Mucosa of descending colon (tissue), 3 donors: Measurements from ENCODE around the gene SPINK8. TPM values are rescaled to one million over a fixed set of nuclear protein-coding genes. Genes with fewer than 3 reads are reported as not detected.

Experiments used
- ATAC-seq: fragments of 200-7000 bp; cut with Tn5 transposase; one replicate; pipeline ENCODE4 v1.9.1; 2020; ENCODE audit warnings: mild to moderate bottlenecking, moderate library complexity
- DNase-seq, 3 donors: peaks; one replicate each; pipeline ENCODE4 v3.0.0-alpha.2; 2020
- H3K36me3 ChIP-seq: fragments of 200-600 bp; one replicate; pipeline ENCODE4 v1.8.0; 2021; ENCODE audit warnings: low read depth, mild to moderate bottlenecking
- H3K4me1 ChIP-seq: fragments of 200-600 bp; one replicate; pipeline ENCODE4 v1.8.0; 2021; ENCODE audit warnings: low read depth, mild to moderate bottlenecking
- H3K4me3 ChIP-seq: fragments of 200-600 bp; one replicate; pipeline ENCODE4 v1.8.0; 2021; ENCODE audit warnings: mild to moderate bottlenecking
- H3K9me3 ChIP-seq: fragments of 200-600 bp; one replicate; pipeline ENCODE4 v1.8.0; 2021; ENCODE audit warnings: mild to moderate bottlenecking
- CTCF ChIP-seq: fragments of 200-600 bp; IDR thresholded peaks from one replicate; pipeline ENCODE4 v1.8.0; 2022; ENCODE audit warnings: antibody characterized with exemption, mild to moderate bottlenecking
- intact Hi-C, 2 donors: fragments of 100-400 bp; cut with DNase I in 1 of 2; cut with micrococcal nuclease in 1 of 2; formaldehyde crosslinking; loops; one replicate each; pipeline versions ENCODE4 v1.11.0 to v1.11.1; 2022; cut with DNase I, micrococcal nuclease
- total RNA-seq, 3 donors: library from RNA; stranded (reverse); fragmentation: NEBNext Ultra II Directional in 2 of 3; extraction: Animal tissue kit (Norgen Biotek cat#: 25700) in 2 of 3; gene quantifications; one replicate each; pipeline versions ENCODE4 v1.2.1 to v1.2.4, GENCODE V29; 2021 to 2023
- donor health status: DM: no; HTN: no; CAD: no; lungs with moderate emphysema.
- donor health status: DM: no; HTN: no; CAD: no.
- donor health status: DM: no; HTN: yes; CAD: no.

The SPINK8 gene
- total RNA-seq, 3 donors from 2014 or later: not detected

DNA sequence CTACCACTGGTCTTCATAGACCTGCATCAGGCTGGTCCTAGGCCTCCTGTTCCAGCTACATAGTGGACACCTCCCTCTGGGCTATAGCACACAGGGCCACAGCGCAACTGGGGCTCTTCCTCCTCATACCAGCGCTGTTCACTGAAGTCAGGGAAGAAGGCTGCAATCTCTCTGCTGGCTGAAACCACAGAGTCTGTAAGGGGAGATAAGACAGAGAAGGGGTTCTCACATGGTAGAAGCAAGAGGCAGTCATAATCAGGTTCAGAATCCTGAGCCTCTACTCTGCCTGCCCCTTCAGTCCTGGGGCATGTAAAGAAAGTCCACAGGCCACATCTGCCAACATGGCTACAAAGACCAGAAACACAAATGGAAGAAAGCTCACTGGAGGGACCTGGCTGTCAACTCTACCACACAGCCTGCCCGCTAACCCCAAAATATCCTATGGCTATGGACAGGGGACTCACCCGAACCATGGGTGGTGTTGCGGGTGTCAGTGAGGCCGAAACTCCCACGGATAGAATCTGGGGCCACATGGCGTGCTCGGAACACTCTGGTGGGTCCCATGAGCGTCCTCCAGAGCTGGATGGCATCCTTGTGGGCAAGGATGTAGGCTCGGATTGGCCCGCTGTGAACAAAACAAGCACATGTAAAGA, 38.7 kb downstream of the SPINK8 start:
- Histone ChIP-seq H3K4me1 (peaks cover 2% of the 10 kb centered on the region), H3K9me3 (no peaks in the 10 kb centered on the region), H3K36me3 (no peaks in the 10 kb centered on the region), H3K4me3 (no peak overlapping the region)
- ATAC-seq (no peak), DNase-seq (no peak)
- TF ChIP-seq CTCF: no peak
- intact Hi-C loops: no loop called here

GRCh38 chr3:48289659-48290058, 43.8 kb downstream of the SPINK8 start:
- intact Hi-C loops: no loop called here
- ATAC-seq: no peak
- Histone ChIP-seq H3K9me3 (no peaks in the 10 kb centered on the region), H3K36me3 (no peaks in the 10 kb centered on the region), H3K4me1 (no peaks in the 10 kb centered on the region), H3K4me3 (no peak overlapping the region)
- DNase-seq: no peak
- no peak for TF ChIP-seq CTCF

GRCh38 chr3:48287034-48287433, 46.4 kb downstream of the SPINK8 start:
- TF ChIP-seq CTCF: no peak
- H3K9me3 ChIP-seq: no peaks in the 10 kb centered on the region
- ATAC-seq (no peak), DNase-seq (no peak)
- intact Hi-C loops: no loop called here
- H3K4me1 ChIP-seq: no peaks in the 10 kb centered on the region
- no peak overlapping the region for H3K4me3 ChIP-seq
- no peaks in the 10 kb centered on the region for H3K36me3 ChIP-seq

DNA sequence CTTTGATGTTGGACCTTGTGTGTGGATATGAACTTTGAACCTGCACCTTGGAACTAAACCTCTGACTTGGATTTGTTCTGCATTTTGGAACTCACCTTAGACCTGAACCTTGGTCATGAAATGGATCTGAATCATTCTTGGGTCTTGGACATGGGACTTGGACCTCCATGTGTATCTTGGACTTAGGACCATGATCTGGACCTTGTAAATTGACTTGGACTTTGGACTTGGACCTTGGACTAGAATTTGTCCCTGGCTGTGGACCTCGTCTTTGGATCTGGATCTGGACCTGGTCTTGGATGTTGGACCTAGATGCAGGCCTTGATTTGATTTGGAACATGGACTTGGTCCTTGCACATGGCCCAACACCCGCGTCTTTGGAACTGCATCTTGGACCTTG, 47.2 kb downstream of the SPINK8 start:
- ATAC-seq (no peak), DNase-seq (no peak)
- no peaks in the 10 kb centered on the region for H3K36me3 ChIP-seq
- no peak for TF ChIP-seq CTCF
- no peaks in the 10 kb centered on the region for H3K4me1 ChIP-seq
- no peaks in the 10 kb centered on the region for H3K9me3 ChIP-seq
- no peak overlapping the region for H3K4me3 ChIP-seq
- intact Hi-C loops: no loop called here

DNA sequence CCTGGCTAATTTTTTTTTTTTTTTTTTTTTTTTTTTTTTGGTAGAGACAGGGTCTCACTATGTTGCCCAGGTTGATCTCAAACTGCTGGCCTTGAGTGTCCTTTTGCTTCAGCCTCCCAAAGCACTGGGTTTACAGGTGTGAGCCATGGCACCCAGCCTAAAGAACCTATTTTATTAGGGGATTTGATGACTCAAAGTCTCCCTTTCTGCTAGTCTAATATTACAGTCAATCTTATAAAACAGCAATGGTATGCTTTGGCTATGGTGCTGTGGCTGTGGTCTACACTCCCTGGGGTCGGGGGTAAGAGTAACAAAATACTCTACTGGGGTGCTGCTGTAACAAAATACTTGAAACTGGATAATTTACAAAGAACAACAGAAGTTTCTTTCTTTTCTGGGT, 47.8 kb downstream of the SPINK8 start:
- TF ChIP-seq CTCF: no peak
- H3K9me3 ChIP-seq: no peaks in the 10 kb centered on the region
- no peaks in the 10 kb centered on the region for H3K4me1 ChIP-seq
- DNase-seq: no peak
- H3K4me3 ChIP-seq: no peak overlapping the region
- intact Hi-C loops: no loop called here
- no peaks in the 10 kb centered on the region for H3K36me3 ChIP-seq
- ATAC-seq: no peak

DNA sequence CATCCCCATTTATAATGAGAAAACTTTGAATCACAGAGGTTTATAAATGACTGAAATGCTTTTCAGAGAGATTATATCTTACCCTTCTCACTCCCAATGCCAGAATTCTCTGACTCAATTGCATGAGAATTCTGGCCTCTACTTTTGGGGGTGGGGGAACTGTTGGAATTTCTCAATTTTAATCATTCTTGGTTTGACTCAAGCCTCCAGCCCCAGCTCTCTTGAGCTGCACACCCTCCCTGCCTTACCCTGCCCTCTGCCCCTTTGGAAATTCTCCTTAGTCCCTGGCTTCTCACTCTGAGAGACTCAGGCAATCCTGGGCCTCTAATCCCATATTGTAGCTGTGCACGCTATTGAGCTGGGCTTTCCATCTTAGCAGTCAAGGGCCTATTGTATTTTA, 48.3 kb downstream of the SPINK8 start:
- H3K9me3 ChIP-seq: no peaks in the 10 kb centered on the region
- H3K4me1 ChIP-seq: no peaks in the 10 kb centered on the region
- no peaks in the 10 kb centered on the region for H3K36me3 ChIP-seq
- ATAC-seq: no peak
- intact Hi-C loops: no loop called here
- H3K4me3 ChIP-seq: no peak overlapping the region
- DNase-seq: no peak
- TF ChIP-seq CTCF: no peak
